GM12878 (cell line): Measurements from ENCODE around the gene INIP. TPM values are rescaled to one million over a fixed set of nuclear protein-coding genes. Genes with fewer than 3 reads are reported as not detected.

Experiments
- ATAC-seq: fragments of 200-7000 bp; cut with Tn5 transposase; 3 replicates; pipeline ENCODE4 v1.9.1; 2020; ENCODE audit warnings: mild to moderate bottlenecking, moderate library complexity
- BruUV-seq: library from RNA; stranded (reverse); fragments of 400-500 nt; replicated peaks from 2 replicates; lab custom pipeline; 2021; lab: Mats Ljungman, UMichigan
- CTCF ChIA-PET: fragments of 300-600 bp; sonication (Branson Sonifier 250); formaldehyde crosslinking; extraction: SDS; loops from one replicate; lab custom pipeline; 2021; ENCODE audit warnings: inconsistent platforms; lab: Yijun Ruan, JAX
- POLR2A ChIA-PET: fragments of 350-600 bp; formaldehyde crosslinking; extraction: SDS; loops from one replicate; lab custom pipeline; 2021; ENCODE audit warnings: inconsistent platforms; lab: Charles Lee
- RAD21 ChIA-PET: fragments of 300-600 bp; sonication (Branson Sonifier 250); formaldehyde crosslinking; loops from one replicate; lab custom pipeline; 2023; ENCODE audit warnings: antibody characterized with exemption; ENCODE audit not compliant: unreplicated experiment; lab: Charles Lee
- SMC1A ChIA-PET: fragments of 300-600 bp; sonication (Branson Sonifier 250); formaldehyde crosslinking; loops from one replicate; lab custom pipeline; 2023; ENCODE audit not compliant: unreplicated experiment, uncharacterized antibody; lab: Charles Lee
- DNase-seq: peaks from one replicate; pipeline ENCODE4 v3.0.0-alpha.2; 2011; ENCODE audit warnings: low read depth, low spot score
- FAIRE-seq: peaks from 3 replicates; lab custom pipeline; 2011; peaks lifted over from hg19 to GRCh38; lab: Jason Lieb, UNC
- H2AFZ ChIP-seq: 2 replicates; pipeline ENCODE4 v1.6.0; 2011; ENCODE audit warnings: low read depth, low read length, control low read depth; ENCODE audit not compliant: control insufficient read depth
- H3K27ac ChIP-seq: 2 replicates; pipeline ENCODE4 v1.5.1; 2011; ENCODE audit warnings: control low read depth; ENCODE audit not compliant: control insufficient read depth, insufficient read depth
- H3K27me3 ChIP-seq, 2 experiments: replicated peaks in 1 of 2; 2 replicates each; pipeline versions ENCODE4 v1.6.0 to v1.6.1; 2011; ENCODE audit warnings: low read length in 1 of 2; ENCODE audit not compliant: control insufficient read depth in 2 of 2, insufficient read depth in 2 of 2
- H3K36me3 ChIP-seq, 2 experiments: 2 replicates each; pipeline ENCODE4 v1.5.1; 2011; ENCODE audit warnings: low read length in 1 of 2; ENCODE audit not compliant: control insufficient read depth in 2 of 2, insufficient read depth in 2 of 2
- H3K4me1 ChIP-seq: 2 replicates; pipeline ENCODE4 v1.6.1; 2011; ENCODE audit warnings: mild to moderate bottlenecking, low read length, moderate library complexity, mixed read lengths; ENCODE audit not compliant: control insufficient read depth, insufficient read depth
- H3K4me2 ChIP-seq: 2 replicates; pipeline ENCODE4 v1.6.0; 2011; ENCODE audit warnings: control low read depth; ENCODE audit not compliant: control insufficient read depth, insufficient read depth
- H3K4me3 ChIP-seq: fragments of 200-600 bp; sonication (generic); 2 replicates; pipeline ENCODE4 v1.5.1; 2016
- H3K79me2 ChIP-seq: 2 replicates; pipeline ENCODE4 v1.6.0; 2011; ENCODE audit warnings: low read length; ENCODE audit not compliant: control insufficient read depth, insufficient read depth
- H3K9ac ChIP-seq: 2 replicates; pipeline ENCODE4 v1.8.0; 2011; ENCODE audit warnings: low read length, control low read depth, mixed read lengths; ENCODE audit not compliant: control insufficient read depth, insufficient read depth
- H3K9me3 ChIP-seq: replicated peaks from 3 replicates; pipeline ENCODE4 v1.5.1; 2011; ENCODE audit warnings: mild to moderate bottlenecking, low read length; ENCODE audit not compliant: control insufficient read depth, insufficient read depth
- H4K20me1 ChIP-seq: 2 replicates; pipeline ENCODE4 v1.6.0; 2011; ENCODE audit not compliant: control insufficient read depth, insufficient read depth
- ATF3 ChIP-seq: IDR thresholded peaks from 2 replicates; pipeline ENCODE4 v1.6.1; 2011; ENCODE audit warnings: low read depth, mild to moderate bottlenecking, low read length, moderate library complexity, borderline replicate concordance; ENCODE audit errors: extremely low read depth
- BMI1 ChIP-seq: fragments of 450-650 bp; IDR thresholded peaks from 2 replicates; pipeline ENCODE4 v1.6.1; 2016; ENCODE audit warnings: mild to moderate bottlenecking, moderate library complexity, borderline replicate concordance
- CHD2 ChIP-seq: IDR thresholded peaks from 2 replicates; pipeline ENCODE4 v1.6.1; 2011; ENCODE audit warnings: low read depth, low read length, improper control_type of control experiment, borderline replicate concordance
- CREM ChIP-seq: IDR thresholded peaks from 2 replicates; pipeline ENCODE4 v1.6.1; 2014; ENCODE audit warnings: antibody characterized with exemption, low read depth
- E4F1 ChIP-seq: fragments of 450-650 bp; IDR thresholded peaks from 2 replicates; pipeline ENCODE4 v1.6.1; 2018; ENCODE audit warnings: borderline replicate concordance, mild to moderate bottlenecking; ENCODE audit not compliant: partially characterized antibody
- EED ChIP-seq: sonication (generic); IDR thresholded peaks from 2 replicates; pipeline ENCODE4 v1.6.1; 2016; ENCODE audit warnings: antibody characterized with exemption, low read depth
- EP300 ChIP-seq, 2 experiments: fragments of 150-350 bp in 1 of 2; IDR thresholded peaks; 2 replicates each; pipeline ENCODE4 v1.6.1; 2011 to 2012; ENCODE audit warnings: low read depth in 2 of 2, low read length in 2 of 2, borderline replicate concordance in 1 of 2, improper control_type of control experiment in 1 of 2, inconsistent platforms in 1 of 2; ENCODE audit not compliant: control insufficient read depth in 1 of 2
- EZH2 ChIP-seq: IDR thresholded peaks from 2 replicates; pipeline ENCODE4 v1.6.1; 2012; ENCODE audit warnings: low read depth, mild to moderate bottlenecking, control low read depth, inconsistent platforms, low read length, borderline replicate concordance; ENCODE audit not compliant: control insufficient read depth
- IKZF2 ChIP-seq, 2 experiments: fragments of 450-650 bp; IDR thresholded peaks; 2 replicates each; pipeline ENCODE4 v1.6.1; 2017; ENCODE audit warnings: mild to moderate bottlenecking in 2 of 2, moderate library complexity in 2 of 2
- IRF4 ChIP-seq: IDR thresholded peaks from 2 replicates; pipeline ENCODE4 v1.6.1; 2011; ENCODE audit warnings: low read depth, low read length
- MEF2A ChIP-seq: IDR thresholded peaks from 2 replicates; pipeline ENCODE4 v1.6.1; 2011; ENCODE audit warnings: low read depth, mild to moderate bottlenecking, low read length, moderate library complexity; ENCODE audit not compliant: insufficient read depth
- MEF2B ChIP-seq: fragments of 450-650 bp; IDR thresholded peaks from 2 replicates; pipeline ENCODE4 v1.6.1; 2018; ENCODE audit warnings: mild to moderate bottlenecking, moderate library complexity; ENCODE audit not compliant: partially characterized antibody, poor library complexity, severe bottlenecking
- MLLT1 ChIP-seq: fragments of 450-650 bp; IDR thresholded peaks from 2 replicates; pipeline ENCODE4 v1.6.1; 2016; ENCODE audit warnings: mild to moderate bottlenecking
- NBN ChIP-seq: fragments of 450-650 bp; IDR thresholded peaks from 2 replicates; pipeline ENCODE4 v1.6.1; 2016
- NFIC ChIP-seq: IDR thresholded peaks from 2 replicates; pipeline ENCODE4 v1.6.1; 2012; ENCODE audit warnings: low read depth, mild to moderate bottlenecking, inconsistent platforms, low read length, moderate library complexity
- RUNX3 ChIP-seq: IDR thresholded peaks from 2 replicates; pipeline ENCODE4 v1.6.1; 2012; ENCODE audit warnings: low read length, inconsistent platforms
- TAF1 ChIP-seq: IDR thresholded peaks from 2 replicates; pipeline ENCODE4 v1.6.1; 2011; ENCODE audit warnings: mild to moderate bottlenecking, low read depth, low read length, borderline replicate concordance
- YBX1 ChIP-seq: fragments of 450-650 bp; IDR thresholded peaks from 2 replicates; pipeline ENCODE4 v1.6.1; 2016; ENCODE audit warnings: antibody characterized with exemption
- ZNF207 ChIP-seq: fragments of 450-650 bp; IDR thresholded peaks from 2 replicates; pipeline ENCODE4 v1.6.1; 2014; ENCODE audit warnings: antibody characterized with exemption, mild to moderate bottlenecking, borderline replicate concordance
- WGBS: methylation state at CpG from one replicate; pipeline ENCODE4 v1.1.6; 2016; ENCODE audit warnings: low lambda C conversion rate; ENCODE audit not compliant: insufficient replicate concordance, insufficient coverage; ENCODE audit errors: missing lambda C conversion rate; 5-methylcytosine and 5-hydroxymethylcytosine counted together
- in situ Hi-C: fragments of 300-500 bp; cut with MboI; formaldehyde crosslinking; loops from 9 replicates; pipeline ENCODE4 v1.14.3; 2018; ENCODE audit warnings: mixed read lengths
- intact Hi-C: fragments of 100-400 bp; cut with micrococcal nuclease; formaldehyde crosslinking; loops from one replicate; pipeline ENCODE4 v1.14.2; 2022; ENCODE audit not compliant: unreplicated experiment
- polyA plus RNA-seq, 11 experiments: library from polyadenylated mRNA; depleted of rRNA in 4 of 11; unstranded in 6 of 11; stranded (reverse) in 5 of 11; fragments of >200 nt; fragmentation: Nextera tagmentation in 4 of 11; fragmentation: Illumina TruSeq in 1 of 11; extraction: Ambion mirVana in 4 of 11; extraction: Trizol in 1 of 11; gene quantifications; 1 replicate in 1 of 11; 2 replicates in 10 of 11; pipeline versions ENCODE4 v1.2.1 to v1.2.3, GENCODE V29; 2011 to 2016; ENCODE audit warnings: inconsistent platforms in 2 of 11, missing spikeins in 2 of 11, low read depth in 1 of 11
- total RNA-seq, 4 experiments: library from RNA; depleted of rRNA in 3 of 4; stranded (reverse); fragments of >200 nt in 3 of 4; fragmentation: Illumina TruSeq in 1 of 4; extraction: Trizol in 1 of 4; gene quantifications; 2 replicates each; pipeline versions ENCODE4 v1.2.1 to v1.2.3, GENCODE V29; 2013 to 2021
- TF ChIP-seq, protein P1 (sequence below): IDR thresholded peaks from 2 replicates; pipeline ENCODE4 v1.6.1; 2012; ENCODE audit warnings: low read length, inconsistent platforms

Gene INIP
- total and polyA plus RNA-seq, 10 of the 15 experiments (the other 5 are each of a cell fraction or from before 2014, with no cell fraction given) = 18.9 to 66.5 (median 37.7) TPM

DNA sequence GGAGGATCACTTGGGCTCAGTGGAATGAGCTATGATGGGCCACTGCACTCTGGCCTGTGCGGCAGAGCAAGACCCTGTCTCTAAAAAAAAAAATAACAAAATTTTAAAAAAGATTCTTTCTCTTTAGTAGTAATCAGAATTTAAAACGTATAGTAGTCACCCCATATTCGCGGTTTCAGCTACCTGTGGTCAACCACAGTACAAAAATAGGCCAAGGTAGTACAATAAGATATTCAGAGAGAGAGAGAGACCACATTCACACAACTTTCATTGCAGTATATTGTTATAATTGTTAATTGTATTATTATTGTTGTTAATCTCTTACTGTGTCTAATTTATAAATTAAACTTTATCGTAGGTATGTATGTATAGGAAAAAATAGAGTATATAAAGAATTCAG is 18.7 kb downstream of the INIP start:
- H3K9me3 ChIP-seq = no peaks in the 10 kb centered on the region
- DNase-seq (no peak), ATAC-seq (peak; percentile 87), FAIRE-seq (no peak)
- ChIA-PET CTCF (no interaction called here), POLR2A (no interaction called here), RAD21 (no interaction called here), SMC1A (interaction anchor here (0.6 to 1.4 kb wide), 3 partner anchors 12 to 1896 kb away, joined by 3 read pairs; no protein-coding TSS in a partner anchor)
- no peak overlapping the region for H3K9ac ChIP-seq
- no peak overlapping the region for H3K27ac ChIP-seq
- H3K27me3 ChIP-seq = no peaks in the 10 kb centered on the region
- no peak overlapping the region for H3K4me3 ChIP-seq
- intact Hi-C loops = no loop called here
- in situ Hi-C loops = no loop called here
- peaks cover 3 to 12% of the 10 kb centered on the region in 2 experiments; a peak in 3 of 4 replicates for H3K36me3 ChIP-seq
- no peaks in the 10 kb centered on the region; the same call in 1 of the 2 replicates for H3K79me2 ChIP-seq
- H3K4me2 ChIP-seq = 0 out of 2 replicates have a peak overlapping the region, but pooled peaks have one; percentile 22
- no peaks in the 10 kb centered on the region for H4K20me1 ChIP-seq
- no peak overlapping the region for H2AFZ ChIP-seq
- WGBS = 29% methylated on average over 5 of the region's 5 CpGs
- H3K4me1 ChIP-seq = peaks cover 10% of the 10 kb centered on the region; the same call in 1 of the 2 replicates
- no TSS peak for BruUV-seq
- TF ChIP-seq EP300 (IDR thresholded peaks at IDR 0.05; ENCODE audit: borderline replicate concordance in 1 of 2, control insufficient read depth in 1 of 2, low read depth in 2 of 2, low read length in 2 of 2) (peak in 1 of 2 experiments; percentile 45; a peak in 1 of 4 replicates), ATF3 (no peak), EED (0 out of 2 replicates have a peak, but pooled peaks have one; percentile 26), MLLT1 (peak; percentile 69), EZH2 (0 out of 2 replicates have a peak, but pooled peaks have one; percentile 19), CREM (peak; percentile 62; the same call in 1 of the 2 replicates), MEF2A (peak; percentile 97), BMI1 (no peak), RUNX3 (peak; percentile 99), IKZF2 (IDR thresholded peaks at IDR 0.05) (no peak), NFIC (peak; percentile 94), E4F1 (no peak), MEF2B (peak; percentile 90), NBN (no peak), TAF1 (no peak), YBX1 (no peak), IRF4 (no peak), CHD2 (no peak), ZNF207 (no peak)
- TF ChIP-seq, protein P1, sequence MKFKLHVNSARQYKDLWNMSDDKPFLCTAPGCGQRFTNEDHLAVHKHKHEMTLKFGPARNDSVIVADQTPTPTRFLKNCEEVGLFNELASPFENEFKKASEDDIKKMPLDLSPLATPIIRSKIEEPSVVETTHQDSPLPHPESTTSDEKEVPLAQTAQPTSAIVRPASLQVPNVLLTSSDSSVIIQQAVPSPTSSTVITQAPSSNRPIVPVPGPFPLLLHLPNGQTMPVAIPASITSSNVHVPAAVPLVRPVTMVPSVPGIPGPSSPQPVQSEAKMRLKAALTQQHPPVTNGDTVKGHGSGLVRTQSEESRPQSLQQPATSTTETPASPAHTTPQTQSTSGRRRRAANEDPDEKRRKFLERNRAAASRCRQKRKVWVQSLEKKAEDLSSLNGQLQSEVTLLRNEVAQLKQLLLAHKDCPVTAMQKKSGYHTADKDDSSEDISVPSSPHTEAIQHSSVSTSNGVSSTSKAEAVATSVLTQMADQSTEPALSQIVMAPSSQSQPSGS = peak; percentile 67; the same call in 1 of the 2 replicates
